PFSK-1 (cell line): ENCODE data around the gene KREMEN2.

ENCODE experiments used
- FOXP2 ChIP-seq: optimal IDR thresholded peaks from 2 replicates; pipeline ENCODE3; 2011; ENCODE audit warnings: borderline replicate concordance, control low read depth, inconsistent platforms; ENCODE audit not compliant: insufficient read depth; ENCODE audit errors: extremely low read length, extremely low read depth
- POLR2AphosphoS5 ChIP-seq: IDR thresholded peaks from 2 replicates; pipeline ENCODE4 v1.6.1; 2012; ENCODE audit warnings: low read depth, mild to moderate bottlenecking, control low read depth, low read length, moderate library complexity
- REST ChIP-seq, 2 experiments: IDR thresholded peaks; 2 replicates each; pipeline versions ENCODE4 v1.6.1 to v1.8.0; 2011 to 2012; ENCODE audit warnings: low read depth in 2 of 2, low read length in 2 of 2, control low read depth in 1 of 2, inconsistent platforms in 1 of 2, mild to moderate bottlenecking in 1 of 2, moderate library complexity in 1 of 2; ENCODE audit not compliant: insufficient read depth in 1 of 2
- SIN3A ChIP-seq: IDR thresholded peaks from 2 replicates; pipeline ENCODE4 v1.6.1; 2012; ENCODE audit warnings: mild to moderate bottlenecking, low read length, moderate library complexity, borderline replicate concordance; ENCODE audit not compliant: insufficient read depth
- TAF1 ChIP-seq: IDR thresholded peaks from 2 replicates; pipeline ENCODE4 v1.6.1; 2012; ENCODE audit warnings: low read length, control low read depth, borderline replicate concordance; ENCODE audit not compliant: insufficient read depth

The KREMEN2 gene

GRCh38 chr16:2968368-2968737 is 4.3 kb downstream of the KREMEN2 start:
- TF ChIP-seq REST (IDR thresholded peaks at IDR 0.05; ENCODE audit: insufficient read depth in 1 of 2, low read depth in 2 of 2, low read length in 2 of 2): no peak
- TF ChIP-seq SIN3A: no peak
- TF ChIP-seq FOXP2: no peak
- TF ChIP-seq POLR2AphosphoS5: no peak
- no peak for TF ChIP-seq TAF1

GRCh38 chr16:2968738-2969544 is 4.9 kb downstream of the KREMEN2 start, which contains the start of gene PAQR4:
Gene PAQR4 (plus strand): TSS chr16:2969348. CDS start chr16:2969675, 327 bp downstream.
- TF ChIP-seq REST (IDR thresholded peaks at IDR 0.05; ENCODE audit: insufficient read depth in 1 of 2, low read depth in 2 of 2, low read length in 2 of 2) (peak; percentile 99 to 100), TAF1 (peak; percentile 43), SIN3A (peak; percentile 93; the same call in 1 of the 2 replicates), FOXP2 (no peak)

- TF ChIP-seq FOXP2 (no peak), TAF1 (0 out of 2 replicates have a peak, but pooled peaks have one; percentile 55), SIN3A (no peak), POLR2AphosphoS5 (peak; percentile 35; the same call in 1 of the 2 replicates), REST (IDR thresholded peaks at IDR 0.05; ENCODE audit: insufficient read depth in 1 of 2, low read depth in 2 of 2, low read length in 2 of 2) (0 out of 4 replicates have a peak, but pooled peaks of 1 of the 2 experiments have one; percentile 6)
Measured at GRCh38 chr16:2969545-2970521, 5.8 kb downstream of the KREMEN2 start.

- no peak for TF ChIP-seq REST (IDR thresholded peaks at IDR 0.05; ENCODE audit: insufficient read depth in 1 of 2, low read depth in 2 of 2, low read length in 2 of 2)
- no peak for TF ChIP-seq POLR2AphosphoS5
- TF ChIP-seq FOXP2: no peak
- TF ChIP-seq SIN3A: no peak
- TF ChIP-seq TAF1: no peak
Measured at GRCh38 chr16:2970563-2970962, 6.5 kb downstream of the KREMEN2 start.
